Heart left ventricle (tissue), 13 donors: ENCODE results near the gene NARS2.
"Not testable (repeated sequence)": the region's sequence is repeated elsewhere in the genome, so short reads cannot be mapped to it uniquely, and the experiment has no call there.

Experiments
- CTCF ChIP-seq, 12 donors: fragments of 200-600 bp; sonication (generic) in 4 of 12; IDR thresholded peaks; one replicate each; pipeline versions ENCODE4 v1.5.0 to v1.8.0; 2018 to 2022; ENCODE audit warnings: antibody characterized with exemption in 12 of 12, mild to moderate bottlenecking in 5 of 12
- POLR2A ChIP-seq, 2 donors: fragments of 450-650 bp; IDR thresholded peaks; one replicate each; pipeline ENCODE4 v1.6.1; 2017; ENCODE audit warnings: antibody characterized with exemption in 2 of 2, mild to moderate bottlenecking in 2 of 2, moderate library complexity in 2 of 2
- donor health status: ischemic (EF 13 %, LVEDD 7.1; RV severe dilation, severe dysfunction).
- donor health status: DM: no; HTN: yes; CAD: no.
- donor health status: DM: no; HTN: no; CAD: no.
- donor health status: ischemic (EF 25% LVEDD 6.9; RV normal size, moderate dysfunction).
- donor health status: ischemic (EF 25% LVEDD 5.7; RV mildly dilated, moderate dysfunction).
- donor health status: ischemic (EF 35%, LVEDD 5.7; RV mildly dilated, moderate dysfunction).
- donor health status: nonischemic (EF 11% LVEDD 7.7; RV severe dilation, severe dysfunction).
- donor health status: DM: yes; HTN: yes; CAD: no.
- donor health status: PGD.
- donor health status: ischemic (EF 29% LVEDD 5.4; RV normal size, mild dysfunction).
- donor health status: nonischemic (EF 23%, LVEDD 6.1; RV moderate dilation, normal function).

- not testable (repeated sequence) for TF ChIP-seq POLR2A, CTCF (IDR thresholded peaks at IDR 0.05)
These were observed 34.7 kb upstream of the NARS2 start for GRCh38 chr11:78609321-78609720.
